Stimulated activated CD8-positive, alpha-beta memory T cell treated with anti-CD3 and anti-CD28 coated beads, Interleukin-4, amount 100 ng/mL, for 24 hours (primary cell): ENCODE measurements around the gene RALY.
"Not testable (repeated sequence)": the region's sequence is repeated elsewhere in the genome, so short reads cannot be mapped to it uniquely, and the experiment has no call there.

Experiments used
- DNase-seq: peaks from one replicate; pipeline ENCODE4 v3.0.0-alpha.2; 2020; ENCODE audit warnings: low read depth

Gene RALY

GRCh38 chr20:34105978-34106675, 112.4 kb downstream of the RALY start:
- DNase-seq, result no peak

- no peak for DNase-seq
Measured at GRCh38 chr20:34108616-34109174, 115.0 kb downstream of the RALY start.

GRCh38 chr20:34109442-34109841, 115.7 kb downstream of the RALY start:
- no peak for DNase-seq

GRCh38 chr20:34110025-34110744, 116.5 kb downstream of the RALY start:
- DNase-seq, result no peak

- DNase-seq, result no peak
Measured at GRCh38 chr20:34110745-34111641, 117.3 kb downstream of the RALY start.

DNA sequence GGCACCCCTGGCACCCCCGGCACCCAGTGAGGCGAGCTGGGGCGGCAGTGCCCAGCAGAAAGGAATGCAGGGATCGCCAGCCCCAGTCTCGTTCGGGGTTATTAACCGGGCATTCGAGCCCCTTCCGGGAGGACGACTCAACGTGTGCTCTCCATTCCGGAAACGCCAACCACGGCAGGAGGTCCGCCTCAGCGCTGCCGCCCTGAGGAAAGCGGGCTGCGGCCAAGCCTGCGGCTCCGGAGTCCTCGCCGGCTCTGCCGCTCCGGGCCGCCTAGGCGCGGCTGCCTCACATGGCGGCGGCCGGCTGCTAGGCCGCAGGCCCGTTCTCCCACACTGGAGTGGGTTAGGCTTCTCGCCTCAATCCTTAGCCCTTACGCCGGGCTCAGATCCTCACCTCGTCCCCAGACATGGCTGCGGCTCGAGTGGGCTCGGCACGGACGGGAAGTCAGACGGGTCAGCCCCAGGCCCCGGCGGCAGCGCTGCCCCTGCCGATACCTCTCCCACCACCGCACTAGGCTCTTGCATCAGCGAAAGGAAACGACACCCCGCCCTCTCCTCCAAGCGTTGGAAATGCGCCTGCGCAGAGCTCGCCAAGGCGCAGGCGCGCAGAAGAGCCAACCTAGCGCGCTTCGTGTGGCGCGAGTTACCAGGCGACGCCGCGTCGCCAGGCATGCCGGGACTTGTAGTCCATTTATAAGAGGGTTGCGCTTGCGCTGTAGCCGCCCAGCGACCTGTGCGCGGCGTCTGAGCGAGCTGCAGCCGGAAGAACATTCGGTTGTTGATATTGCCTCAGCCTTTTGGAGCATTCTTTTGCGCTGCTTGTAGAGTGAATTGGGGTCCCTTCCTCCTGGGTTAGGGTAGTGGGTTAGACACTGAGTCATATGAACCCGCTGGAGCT, 118.2 kb downstream of the RALY start, which contains the start of gene EIF2S2:
TSS of gene EIF2S2 (minus strand) at position 542 of the 898 bp plus-strand sequence. CDS start at position 409, 133 bp downstream.
- peak; percentile 92 for DNase-seq

- no peak for DNase-seq
Measured at GRCh38 chr20:34112600-34113101, 118.9 kb downstream of the RALY start.

- no peak for DNase-seq
Measured at GRCh38 chr20:34114809-34115208, 121.1 kb downstream of the RALY start.

DNA sequence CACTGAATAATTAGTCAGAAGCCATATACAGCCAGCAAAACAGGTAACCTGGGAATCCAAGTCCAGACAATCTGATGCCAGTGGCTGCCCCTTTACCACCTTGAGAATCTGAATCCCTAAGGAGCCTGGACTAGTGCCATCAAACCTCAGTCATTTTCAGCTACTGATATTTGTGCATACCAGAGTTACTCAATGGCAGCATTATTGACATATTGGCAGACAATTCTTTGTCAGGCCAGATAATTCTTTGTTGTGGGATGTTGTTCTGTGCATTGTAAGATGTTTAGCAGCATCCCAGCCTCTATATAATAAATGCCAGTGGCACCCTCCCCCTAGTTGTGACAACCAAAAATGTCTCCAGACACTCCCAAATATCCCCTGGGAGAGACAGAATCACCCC, 121.5 kb downstream of the RALY start:
- no peak for DNase-seq

DNA sequence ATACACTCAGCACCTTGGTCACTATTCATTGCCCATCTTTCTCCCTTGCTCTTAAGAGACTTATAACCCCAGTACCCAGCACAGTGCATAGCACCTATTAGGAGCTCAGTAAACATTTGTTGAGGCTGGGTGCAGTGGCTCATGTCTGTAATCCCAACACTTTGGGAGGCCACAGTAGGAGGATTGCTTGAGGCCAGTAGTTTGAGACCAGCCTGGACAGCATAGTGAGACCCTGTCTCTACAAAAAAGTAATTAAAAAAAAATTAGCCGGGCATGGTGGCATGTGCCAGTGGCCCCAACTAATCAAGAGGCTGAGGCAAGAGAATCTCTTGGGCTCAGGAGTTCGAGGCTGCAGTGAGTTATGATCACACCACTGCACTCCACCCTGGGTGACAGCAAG, 126.5 kb downstream of the RALY start:
- DNase-seq, result no peak

DNA sequence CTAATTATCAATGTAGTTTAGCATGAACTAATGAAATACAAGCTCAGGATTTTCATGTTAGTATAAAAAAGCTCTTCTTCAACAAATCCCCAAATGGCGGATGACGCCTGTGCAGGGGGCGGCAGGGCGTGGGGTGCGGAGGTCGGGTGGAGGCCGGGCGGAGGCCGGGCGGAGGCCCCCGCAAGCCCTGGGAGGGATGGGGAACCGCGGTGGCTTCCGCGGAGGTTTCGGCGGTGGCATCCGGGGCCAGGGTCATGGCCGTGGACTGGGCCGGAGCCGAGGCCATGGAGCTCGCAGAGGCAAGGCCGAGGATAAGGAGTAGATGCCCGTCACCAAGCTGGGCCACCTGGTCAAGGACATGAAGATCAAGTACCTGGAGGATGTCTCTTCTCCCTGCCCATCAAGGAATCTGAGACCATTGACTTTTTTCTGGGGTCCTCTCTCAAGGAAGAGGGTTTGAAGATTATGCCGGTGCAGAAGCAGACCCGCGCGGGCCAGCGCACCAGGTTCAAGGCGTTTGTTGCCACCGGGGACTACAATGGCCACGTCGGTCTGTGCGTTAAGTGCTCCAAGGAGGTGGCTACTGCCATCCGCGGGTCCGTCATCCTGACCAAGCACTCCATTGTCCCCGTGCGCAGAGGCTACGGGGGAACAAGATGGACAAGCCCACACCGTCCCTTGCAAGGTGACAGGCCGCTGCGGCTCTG, 128.7 kb downstream of the RALY start:
- no peak for DNase-seq

GRCh38 chr20:34123309-34123708, 129.6 kb downstream of the RALY start:
- no peak for DNase-seq

GRCh38 chr20:34124469-34125249, 130.9 kb downstream of the RALY start:
- no peak for DNase-seq

DNA sequence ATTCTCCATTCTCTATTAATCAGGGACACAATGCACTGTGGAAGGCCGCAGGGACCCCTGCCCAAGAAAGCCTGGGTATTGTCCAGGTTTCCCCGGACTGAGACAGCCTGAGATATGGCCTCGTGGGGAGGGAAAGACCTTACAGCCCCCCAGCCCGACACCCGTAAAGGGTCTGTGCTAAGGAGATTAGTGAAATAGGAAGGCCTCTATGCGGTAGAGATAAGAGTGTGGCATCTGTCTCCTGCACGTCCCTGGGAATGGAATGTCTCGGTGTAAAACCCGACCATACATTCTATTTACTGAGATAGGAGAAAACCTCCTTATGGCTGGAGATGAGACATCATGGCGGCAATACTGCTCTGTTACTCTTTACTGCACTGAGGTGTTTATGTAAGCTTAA, 134.1 kb downstream of the RALY start:
- no peak for DNase-seq

- DNase-seq, result no peak
Measured at GRCh38 chr20:34129518-34130162, 135.9 kb downstream of the RALY start.

- no peak for DNase-seq
Measured at GRCh38 chr20:34131491-34131890, 137.8 kb downstream of the RALY start.

DNA sequence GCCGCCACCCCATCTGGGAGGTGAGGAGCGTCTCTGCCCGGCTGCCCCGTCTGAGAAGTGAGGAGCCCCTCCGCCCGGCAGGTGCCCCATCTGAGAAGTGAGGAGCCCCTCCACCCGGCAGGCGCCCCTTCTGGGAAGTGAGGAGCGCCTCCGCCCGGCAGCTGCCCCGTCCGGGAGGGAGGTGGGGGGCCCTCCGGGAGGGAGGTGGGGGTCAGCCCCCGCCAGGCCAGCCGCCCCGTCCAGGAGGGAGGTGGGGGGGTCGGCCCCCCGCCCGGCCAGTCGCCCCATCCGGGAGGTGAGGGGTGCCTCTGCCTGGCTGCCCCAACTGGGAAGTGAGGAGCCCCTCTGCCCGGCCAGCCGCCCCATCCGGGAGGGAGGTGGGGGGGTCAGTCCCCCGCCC, 138.8 kb downstream of the RALY start:
- not testable (repeated sequence) for DNase-seq

DNA sequence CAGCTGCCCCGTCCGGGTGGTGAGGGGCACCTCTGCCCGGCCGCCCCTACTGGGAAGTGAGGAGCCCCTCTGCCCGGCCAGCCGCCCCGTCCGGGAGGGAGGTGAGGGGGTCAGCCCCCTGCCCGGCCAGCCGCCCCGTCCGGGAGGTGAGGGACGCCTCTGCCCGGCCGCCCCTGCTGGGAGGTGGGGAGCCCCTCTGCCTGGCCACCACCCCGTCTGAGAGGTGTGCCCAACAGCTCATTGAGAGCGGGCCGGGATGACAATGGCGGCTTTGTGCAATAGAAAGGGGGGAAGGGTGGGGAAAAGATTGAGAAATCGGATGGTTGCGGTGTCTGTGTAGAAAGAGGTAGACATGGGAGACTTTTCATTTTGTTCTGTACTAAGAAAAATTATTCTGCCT, 139.2 kb downstream of the RALY start:
- not testable (repeated sequence) for DNase-seq

GRCh38 chr20:34133365-34133860, 139.7 kb downstream of the RALY start:
- DNase-seq, result not testable (repeated sequence)
